Tibial nerve (tissue), 4 donors: ENCODE data around the gene ATIC. TPM values are rescaled to one million over a fixed set of nuclear protein-coding genes. Genes with fewer than 3 reads are reported as not detected.
A peak's percentile ranks its signal among the peaks of the same experiment; 100 is the strongest.

ENCODE experiments used
- DNase-seq, 2 donors: peaks; one replicate each; pipeline ENCODE4 v3.0.0-alpha.2; 2019; ENCODE audit warnings: low spot score in 2 of 2
- H3K27ac ChIP-seq, 4 donors: fragments of 200-600 bp; sonication (generic) in 3 of 4; one replicate each; pipeline ENCODE4 v1.5.1; 2017 to 2019; ENCODE audit warnings: mild to moderate bottlenecking in 1 of 4
- H3K27me3 ChIP-seq, 2 donors: fragments of 200-600 bp; sonication (generic) in 1 of 2; one replicate each; pipeline versions ENCODE4 v1.5.1 to v1.6.0; 2017 to 2019
- H3K36me3 ChIP-seq, 3 donors: fragments of 200-600 bp; sonication (generic); one replicate each; pipeline ENCODE4 v1.5.1; 2018 to 2019
- H3K4me1 ChIP-seq, 4 donors: fragments of 200-600 bp; sonication (generic) in 3 of 4; one replicate each; pipeline ENCODE4 v1.5.1; 2017 to 2019
- H3K4me3 ChIP-seq, 4 donors: fragments of 200-600 bp; sonication (generic) in 3 of 4; one replicate each; pipeline ENCODE4 v1.5.1; 2017 to 2019; ENCODE audit warnings: mild to moderate bottlenecking in 1 of 4, moderate library complexity in 1 of 4
- H3K9me3 ChIP-seq, 4 donors: fragments of 200-600 bp; sonication (generic) in 3 of 4; one replicate each; pipeline ENCODE4 v1.5.1; 2017 to 2019
- EP300 ChIP-seq, 2 donors: sonication (generic); formaldehyde crosslinking; IDR thresholded peaks; one replicate each; pipeline ENCODE4 v1.6.1; 2017; ENCODE audit warnings: antibody characterized with exemption in 2 of 2, mild to moderate bottlenecking in 1 of 2
- POLR2A ChIP-seq, 2 donors: fragments of 450-650 bp; IDR thresholded peaks; one replicate each; pipeline ENCODE4 v1.6.1; 2017; ENCODE audit warnings: antibody characterized with exemption in 2 of 2, mild to moderate bottlenecking in 2 of 2, moderate library complexity in 2 of 2
- WGBS, 2 donors: methylation state at CpG; one replicate each; pipeline ENCODE4 v1.1.5; 2018; 5-methylcytosine and 5-hydroxymethylcytosine counted together
- total RNA-seq, 4 donors: library from RNA; depleted of rRNA; stranded (reverse); fragments of >200 nt; gene quantifications; one replicate each; pipeline ENCODE4 v1.1.0, GENCODE V29; 2016
- TF ChIP-seq, protein P1 (sequence below), 5 experiments: fragments of 200-600 bp in 3 of 5; fragments of 450-650 bp in 2 of 5; sonication (generic) in 3 of 5; IDR thresholded peaks; one replicate each; pipeline ENCODE4 v1.5.1; 2016 to 2019; ENCODE audit warnings: antibody characterized with exemption in 5 of 5, mild to moderate bottlenecking in 3 of 5, moderate library complexity in 2 of 5

ATIC gene
- total RNA-seq, 4 donors from 2014 or later = 31.6 to 64.5 (median 44.9) TPM

DNA sequence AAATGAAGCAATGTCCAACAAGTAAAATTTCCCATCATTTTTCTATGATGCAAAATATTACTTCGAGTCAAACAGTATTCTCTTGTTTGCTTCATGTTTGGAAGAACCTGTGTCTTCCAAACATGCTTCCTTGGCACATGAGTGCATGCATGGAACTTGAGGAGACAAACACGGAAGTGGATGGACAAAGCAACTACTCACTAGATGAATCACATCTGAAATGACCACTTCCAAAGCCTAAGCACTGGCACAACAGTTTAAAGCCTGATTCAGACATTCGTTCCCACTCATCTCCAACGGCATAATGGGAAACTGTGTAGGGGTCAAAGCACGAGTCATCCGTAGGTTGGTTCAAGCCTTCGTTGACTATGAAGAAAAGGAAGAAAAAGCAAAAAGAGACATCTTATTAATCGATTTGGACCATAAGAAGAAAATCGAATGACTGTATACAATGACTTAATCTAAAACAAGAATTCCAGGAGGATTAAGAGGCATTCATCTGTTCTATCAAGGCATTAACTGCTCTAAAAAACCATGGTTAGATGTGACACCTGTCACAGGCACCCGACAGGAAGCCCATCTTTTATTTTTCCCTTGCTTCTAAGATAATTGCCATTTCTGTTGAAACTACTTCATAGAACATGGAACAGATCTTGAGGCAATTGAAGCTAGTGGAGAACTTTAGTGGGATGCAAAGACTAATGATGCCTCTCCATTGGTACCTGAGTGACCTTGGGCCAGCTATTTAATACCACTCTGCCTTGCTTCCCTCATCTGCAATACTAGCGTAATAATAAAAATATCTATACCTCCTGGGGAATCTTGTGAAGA is 56.0 kb downstream of the ATIC start:
- Histone ChIP-seq H3K4me3 (no peak overlapping the region), H3K36me3 (peaks cover 0 to 82% (median 5%) of the 10 kb centered on the region in 3 donors), H3K27me3 (no peaks in the 10 kb centered on the region), H3K9me3 (no peaks in the 10 kb centered on the region), H3K27ac (peak overlapping the region in 1 of 4 donors; percentile 24), H3K4me1 (no peaks in the 10 kb centered on the region)
- TF ChIP-seq EP300 (IDR thresholded peaks at IDR 0.05) (no peak), POLR2A (IDR thresholded peaks at IDR 0.05) (no peak)
- TF ChIP-seq, protein P1, sequence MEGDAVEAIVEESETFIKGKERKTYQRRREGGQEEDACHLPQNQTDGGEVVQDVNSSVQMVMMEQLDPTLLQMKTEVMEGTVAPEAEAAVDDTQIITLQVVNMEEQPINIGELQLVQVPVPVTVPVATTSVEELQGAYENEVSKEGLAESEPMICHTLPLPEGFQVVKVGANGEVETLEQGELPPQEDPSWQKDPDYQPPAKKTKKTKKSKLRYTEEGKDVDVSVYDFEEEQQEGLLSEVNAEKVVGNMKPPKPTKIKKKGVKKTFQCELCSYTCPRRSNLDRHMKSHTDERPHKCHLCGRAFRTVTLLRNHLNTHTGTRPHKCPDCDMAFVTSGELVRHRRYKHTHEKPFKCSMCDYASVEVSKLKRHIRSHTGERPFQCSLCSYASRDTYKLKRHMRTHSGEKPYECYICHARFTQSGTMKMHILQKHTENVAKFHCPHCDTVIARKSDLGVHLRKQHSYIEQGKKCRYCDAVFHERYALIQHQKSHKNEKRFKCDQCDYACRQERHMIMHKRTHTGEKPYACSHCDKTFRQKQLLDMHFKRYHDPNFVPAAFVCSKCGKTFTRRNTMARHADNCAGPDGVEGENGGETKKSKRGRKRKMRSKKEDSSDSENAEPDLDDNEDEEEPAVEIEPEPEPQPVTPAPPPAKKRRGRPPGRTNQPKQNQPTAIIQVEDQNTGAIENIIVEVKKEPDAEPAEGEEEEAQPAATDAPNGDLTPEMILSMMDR (IDR thresholded peaks at IDR 0.05) = no peak
- WGBS, 2 donors = 69 to 75% methylated on average over 11 of the region's 11 CpGs
- DNase-seq = no peak

DNA sequence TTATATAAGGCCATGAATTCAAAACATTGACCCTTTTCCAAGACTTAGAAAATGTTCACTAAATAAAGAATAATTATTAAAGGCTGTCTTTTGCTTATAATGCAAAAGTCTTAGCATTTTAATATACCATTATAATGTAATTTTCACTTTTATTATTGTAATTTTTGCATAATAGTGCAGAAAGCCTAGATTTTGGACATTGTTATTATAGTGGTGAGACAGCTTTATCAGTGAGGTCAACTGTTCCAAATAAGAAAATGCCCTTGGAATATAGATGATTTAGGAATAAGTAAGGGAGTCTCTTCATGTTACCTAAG is 56.6 kb downstream of the ATIC start:
- DNase-seq = no peak
- no peak overlapping the region for H3K4me3 ChIP-seq
- no peaks in the 10 kb centered on the region for H3K27me3 ChIP-seq
- no peak for TF ChIP-seq POLR2A (IDR thresholded peaks at IDR 0.05)
- TF ChIP-seq, protein P1 (IDR thresholded peaks at IDR 0.05) = no peak
- TF ChIP-seq EP300 (IDR thresholded peaks at IDR 0.05) = no peak
- H3K4me1 ChIP-seq = no peaks in the 10 kb centered on the region
- no peaks in the 10 kb centered on the region for H3K9me3 ChIP-seq
- peaks cover 0 to 82% (median 5%) of the 10 kb centered on the region in 3 donors for H3K36me3 ChIP-seq
- H3K27ac ChIP-seq = no peak overlapping the region

DNA sequence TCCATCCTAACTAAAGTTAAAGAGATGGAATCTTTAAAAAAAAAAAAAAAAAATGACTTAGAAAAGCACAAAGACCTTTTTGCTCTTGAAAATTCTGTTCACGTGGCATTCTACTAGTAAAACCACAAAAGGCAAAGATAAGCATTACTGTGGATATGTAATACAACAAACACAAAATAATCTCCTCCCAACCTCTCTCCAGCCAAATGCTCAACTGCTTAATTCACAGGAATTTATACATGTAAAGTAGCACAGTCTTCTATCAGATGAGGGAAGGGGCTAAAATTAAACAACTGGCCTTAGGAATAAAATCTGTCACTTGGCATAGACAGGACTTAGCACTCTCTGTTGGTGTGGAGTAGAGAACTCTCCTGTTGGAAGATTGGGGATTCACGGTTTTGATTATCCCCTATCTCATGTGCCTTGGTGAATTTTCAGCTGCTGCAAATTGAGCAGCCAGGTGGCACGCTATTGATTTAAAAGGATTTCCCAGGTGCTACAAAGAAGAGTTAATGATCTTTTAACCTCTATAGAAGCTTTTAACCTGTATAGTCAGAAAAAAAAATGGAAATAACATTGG is 57.4 kb downstream of the ATIC start:
- WGBS, 2 donors = 74 to 80% methylated on average over 3 of the region's 3 CpGs
- no peak overlapping the region for H3K4me3 ChIP-seq

GRCh38 chr2:215370112-215370965 is 58.5 kb downstream of the ATIC start:
- Histone ChIP-seq H3K36me3 (peaks cover 0 to 81% (median 5%) of the 10 kb centered on the region in 3 donors), H3K4me3 (no peak overlapping the region), H3K27me3 (no peaks in the 10 kb centered on the region), H3K27ac (no peak overlapping the region), H3K4me1 (no peaks in the 10 kb centered on the region), H3K9me3 (no peaks in the 10 kb centered on the region)
- no peak for DNase-seq
- TF ChIP-seq, protein P1 (IDR thresholded peaks at IDR 0.05) = no peak
- TF ChIP-seq EP300 (IDR thresholded peaks at IDR 0.05) = no peak
- no peak for TF ChIP-seq POLR2A (IDR thresholded peaks at IDR 0.05)
- WGBS, 2 donors = 80 to 86% methylated on average over 14 of the region's 14 CpGs

More for the DNA sequence above, 57.4 kb downstream of the ATIC start:
- no peaks in the 10 kb centered on the region for H3K9me3 ChIP-seq
- H3K4me1 ChIP-seq = no peaks in the 10 kb centered on the region
- H3K36me3 ChIP-seq = peaks cover 0 to 81% (median 5%) of the 10 kb centered on the region in 3 donors
- TF ChIP-seq, protein P1 (IDR thresholded peaks at IDR 0.05) = no peak
- TF ChIP-seq POLR2A (IDR thresholded peaks at IDR 0.05) (no peak), EP300 (IDR thresholded peaks at IDR 0.05) (no peak)
- DNase-seq = no peak
- no peaks in the 10 kb centered on the region for H3K27me3 ChIP-seq
- no peak overlapping the region for H3K27ac ChIP-seq
